Caco-2 (cell line): Measurements from ENCODE around the gene YPEL3. TPM values are rescaled to one million over a fixed set of nuclear protein-coding genes. Genes with fewer than 3 reads are reported as not detected.
A peak's percentile ranks its signal among the peaks of the same experiment; 100 is the strongest.

ENCODE experiments used
- BruUV-seq: library from RNA; stranded (reverse); fragments of 400-500 nt; replicated peaks from 2 replicates; lab custom pipeline; 2021; lab: Mats Ljungman, UMichigan
- CTCF ChIA-PET: fragments of 300-600 bp; sonication (Branson Sonifier 250); formaldehyde crosslinking; loops from one replicate; lab custom pipeline; 2022; ENCODE audit warnings: antibody characterized with exemption; lab: Charles Lee
- POLR2A ChIA-PET: fragments of 300-600 bp; sonication (Branson Sonifier 250); formaldehyde crosslinking; loops from one replicate; lab custom pipeline; 2022; ENCODE audit warnings: antibody characterized with exemption; lab: Charles Lee
- DNase-seq, 2 experiments: peaks; one replicate each; pipeline versions ENCODE4 v3.0.0 to v3.0.0-alpha.2; 2020 to 2022
- H3K27me3 ChIP-seq: replicated peaks from 2 replicates; pipeline ENCODE4 v1.6.0; 2011; ENCODE audit warnings: low read length; ENCODE audit not compliant: control insufficient read depth, insufficient read depth
- H3K36me3 ChIP-seq: 2 replicates; pipeline ENCODE4 v1.5.1; 2011; ENCODE audit warnings: low read length; ENCODE audit not compliant: control insufficient read depth, insufficient read depth
- H3K4me1 ChIP-seq: fragments of 250-450 bp; sonication (Bioruptor Pico); 2 replicates; pipeline ENCODE4 v1.5.1; 2020; ENCODE audit warnings: mild to moderate bottlenecking
- H3K4me3 ChIP-seq: 2 replicates; pipeline ENCODE4 v1.5.1; 2011; ENCODE audit warnings: low read depth, mild to moderate bottlenecking, control low read depth, low read length
- H3K9me3 ChIP-seq: fragments of 250-450 bp; sonication (Bioruptor Pico); 2 replicates; pipeline ENCODE4 v1.5.1; 2020; ENCODE audit warnings: mild to moderate bottlenecking, moderate library complexity
- H3K27ac Mint-ChIP-seq: one replicate; pipeline ENCODE4 v1.8.0; 2022; ENCODE audit warnings: mixed read lengths; ENCODE audit not compliant: unreplicated experiment
- H3K27me3 Mint-ChIP-seq: one replicate; pipeline ENCODE4 v1.8.0; 2022; ENCODE audit warnings: mixed read lengths; ENCODE audit not compliant: insufficient read depth, unreplicated experiment
- H3K36me3 Mint-ChIP-seq: one replicate; pipeline ENCODE4 v1.8.0; 2022; ENCODE audit warnings: mild to moderate bottlenecking, mixed read lengths; ENCODE audit not compliant: insufficient read depth, unreplicated experiment
- H3K4me1 Mint-ChIP-seq: one replicate; pipeline ENCODE4 v1.8.0; 2022; ENCODE audit warnings: low read depth, mixed read lengths; ENCODE audit not compliant: unreplicated experiment
- H3K4me3 Mint-ChIP-seq: one replicate; pipeline ENCODE4 v1.8.0; 2022; ENCODE audit warnings: mild to moderate bottlenecking, moderate library complexity, mixed read lengths; ENCODE audit not compliant: unreplicated experiment
- H3K9me3 Mint-ChIP-seq: one replicate; pipeline ENCODE4 v1.8.0; 2022; ENCODE audit warnings: mixed read lengths; ENCODE audit not compliant: unreplicated experiment
- CTCF ChIP-seq, 2 experiments: fragments of 200-600 bp in 1 of 2; IDR thresholded peaks; 1 replicate in 1 of 2; 2 replicates in 1 of 2; pipeline versions ENCODE4 v1.5.1 to v1.8.0; 2011 to 2022; ENCODE audit warnings: antibody characterized with exemption in 1 of 2, control low read depth in 1 of 2, inconsistent platforms in 1 of 2, low read depth in 1 of 2, low read length in 1 of 2, mild to moderate bottlenecking in 1 of 2, moderate library complexity in 1 of 2; ENCODE audit not compliant: insufficient read depth in 1 of 2, severe bottlenecking in 1 of 2, unreplicated experiment in 1 of 2
- intact Hi-C: fragments of 100-400 bp; cut with micrococcal nuclease; formaldehyde crosslinking; loops from one replicate; pipeline ENCODE4 v1.10.0; 2022; ENCODE audit not compliant: unreplicated experiment
- total RNA-seq: library from RNA; stranded (reverse); gene quantifications from 2 replicates; pipeline ENCODE4 v1.2.3, GENCODE V29; 2022

Gene YPEL3
- total RNA-seq, 1 experiment from 2014 or later: 26.3 TPM

- intact Hi-C loops: no loop called here
- Mint-ChIP-seq H3K4me3 (no peak overlapping the region), H3K27ac (no peak overlapping the region), H3K4me1 (peaks cover 12% of the 10 kb centered on the region), H3K27me3 (no peaks in the 10 kb centered on the region), H3K9me3 (no peaks in the 10 kb centered on the region), H3K36me3 (peaks cover 72% of the 10 kb centered on the region)
- Histone ChIP-seq H3K36me3 (peaks cover 10% of the 10 kb centered on the region), H3K4me1 (0 out of 2 replicates have a peak, but pooled peaks cover 11% of the 10 kb centered on the region), H3K27me3 (no peaks in the 10 kb centered on the region), H3K9me3 (no peaks in the 10 kb centered on the region), H3K4me3 (no peak overlapping the region)
- BruUV-seq: no TSS peak
- no peak for DNase-seq
- CTCF ChIA-PET: interaction anchor here (0.6 kb wide), 1 partner anchor 289 kb away, joined by 3 read pairs; no protein-coding TSS in a partner anchor
- no peak for TF ChIP-seq CTCF (IDR thresholded peaks at IDR 0.05; ENCODE audit: insufficient read depth in 1 of 2, low read depth in 1 of 2, low read length in 1 of 2, severe bottlenecking in 1 of 2, unreplicated experiment in 1 of 2)
- POLR2A ChIA-PET: no interaction called here
These were observed 17.3 kb downstream of the YPEL3 start for GRCh38 chr16:30078744-30079143.

- Mint-ChIP-seq H3K36me3 (peaks cover 70% of the 10 kb centered on the region), H3K27ac (no peak overlapping the region), H3K4me1 (peaks cover 12% of the 10 kb centered on the region), H3K4me3 (no peak overlapping the region), H3K27me3 (no peaks in the 10 kb centered on the region), H3K9me3 (no peaks in the 10 kb centered on the region)
- DNase-seq: no peak
- Histone ChIP-seq H3K36me3 (peaks cover 10% of the 10 kb centered on the region), H3K9me3 (no peaks in the 10 kb centered on the region), H3K4me3 (no peak overlapping the region), H3K4me1 (0 out of 2 replicates have a peak, but pooled peaks cover 11% of the 10 kb centered on the region), H3K27me3 (no peaks in the 10 kb centered on the region)
- ChIA-PET POLR2A (no interaction called here), CTCF (no interaction called here)
- no peak for TF ChIP-seq CTCF (IDR thresholded peaks at IDR 0.05; ENCODE audit: insufficient read depth in 1 of 2, low read depth in 1 of 2, low read length in 1 of 2, severe bottlenecking in 1 of 2, unreplicated experiment in 1 of 2)
- intact Hi-C loops: no loop called here
- BruUV-seq: no TSS peak
These were observed 18.4 kb downstream of the YPEL3 start for GRCh38 chr16:30077656-30078055.

GRCh38 chr16:30076276-30076791 lies 19.7 kb downstream of the YPEL3 start:
- ChIA-PET POLR2A (interaction anchor here (0.9 to 1.0 kb wide), 2 partner anchors 11 to 259 kb away, joined by 5 read pairs; partner anchors contain the start of gene ALDOA), CTCF (interaction anchor here (0.5 kb wide), 1 partner anchor 259 kb away, joined by 6 read pairs; no protein-coding TSS in a partner anchor)
- Mint-ChIP-seq H3K9me3 (no peaks in the 10 kb centered on the region), H3K4me1 (peaks cover 12% of the 10 kb centered on the region), H3K4me3 (peak overlapping the region; percentile 82), H3K36me3 (peaks cover 69% of the 10 kb centered on the region), H3K27ac (peak overlapping the region; percentile 84), H3K27me3 (no peaks in the 10 kb centered on the region)
- no peaks in the 10 kb centered on the region for H3K9me3 ChIP-seq
- DNase-seq: no peak
- intact Hi-C loops: no loop called here
- peak overlapping the region; percentile 82 for H3K4me3 ChIP-seq
- no peaks in the 10 kb centered on the region for H3K27me3 ChIP-seq
- BruUV-seq: TSS peak; percentile 31
- 0 out of 2 replicates have a peak, but pooled peaks cover 11% of the 10 kb centered on the region for H3K4me1 ChIP-seq
- H3K36me3 ChIP-seq: peaks cover 10% of the 10 kb centered on the region
- no peak for TF ChIP-seq CTCF (IDR thresholded peaks at IDR 0.05; ENCODE audit: insufficient read depth in 1 of 2, low read depth in 1 of 2, low read length in 1 of 2, severe bottlenecking in 1 of 2, unreplicated experiment in 1 of 2)
